ENCODE measurements around the gene SLITRK6. TPM values are rescaled to one million over a fixed set of nuclear protein-coding genes. Genes with fewer than 3 reads are reported as not detected.
A peak's percentile ranks its signal among the peaks of the same experiment; 100 is the strongest.

Gene SLITRK6, protein sequence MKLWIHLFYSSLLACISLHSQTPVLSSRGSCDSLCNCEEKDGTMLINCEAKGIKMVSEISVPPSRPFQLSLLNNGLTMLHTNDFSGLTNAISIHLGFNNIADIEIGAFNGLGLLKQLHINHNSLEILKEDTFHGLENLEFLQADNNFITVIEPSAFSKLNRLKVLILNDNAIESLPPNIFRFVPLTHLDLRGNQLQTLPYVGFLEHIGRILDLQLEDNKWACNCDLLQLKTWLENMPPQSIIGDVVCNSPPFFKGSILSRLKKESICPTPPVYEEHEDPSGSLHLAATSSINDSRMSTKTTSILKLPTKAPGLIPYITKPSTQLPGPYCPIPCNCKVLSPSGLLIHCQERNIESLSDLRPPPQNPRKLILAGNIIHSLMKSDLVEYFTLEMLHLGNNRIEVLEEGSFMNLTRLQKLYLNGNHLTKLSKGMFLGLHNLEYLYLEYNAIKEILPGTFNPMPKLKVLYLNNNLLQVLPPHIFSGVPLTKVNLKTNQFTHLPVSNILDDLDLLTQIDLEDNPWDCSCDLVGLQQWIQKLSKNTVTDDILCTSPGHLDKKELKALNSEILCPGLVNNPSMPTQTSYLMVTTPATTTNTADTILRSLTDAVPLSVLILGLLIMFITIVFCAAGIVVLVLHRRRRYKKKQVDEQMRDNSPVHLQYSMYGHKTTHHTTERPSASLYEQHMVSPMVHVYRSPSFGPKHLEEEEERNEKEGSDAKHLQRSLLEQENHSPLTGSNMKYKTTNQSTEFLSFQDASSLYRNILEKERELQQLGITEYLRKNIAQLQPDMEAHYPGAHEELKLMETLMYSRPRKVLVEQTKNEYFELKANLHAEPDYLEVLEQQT
- total RNA-seq: 10 to 100 TPM in 1 of 8 experiments, 1 to 10 TPM in 4, under 1 TPM in 3; 0.28 to 12.5 (median 2.5) TPM

DNA sequence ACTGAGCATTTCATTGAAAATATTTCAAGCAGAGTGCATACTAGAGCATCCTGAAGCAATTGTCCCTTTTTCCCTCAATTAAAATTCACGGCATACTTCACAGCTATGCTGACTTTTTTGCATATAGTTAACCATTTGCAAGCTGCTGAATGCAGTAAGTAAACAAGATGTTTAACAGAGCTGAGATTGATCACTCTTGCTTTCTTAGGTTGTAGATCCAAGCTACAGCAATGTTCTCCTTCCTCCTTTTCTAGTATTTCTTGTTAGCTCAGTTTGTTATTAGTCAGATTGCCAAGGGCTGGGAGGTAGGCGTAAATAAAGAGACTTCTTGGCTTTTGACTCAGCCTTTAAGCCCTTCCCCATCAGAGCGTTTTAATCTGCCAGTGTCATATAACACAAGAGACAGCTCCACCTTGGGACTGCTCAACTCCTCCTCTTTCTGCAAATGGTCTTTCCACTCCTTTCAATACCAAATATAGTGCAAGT, at the start of gene SLITRK6:
SLITRK6 (minus strand) TSS at position 323 of the 486 bp plus-strand sequence. CDS start 2,911 bp downstream, outside the sequence.
- in situ Hi-C loops (cut with MboI; ENCODE audit: low pct_unique_long_range_greater_than_20kb in 2 of 9, low sequenced_read_pairs in 9 of 9, unreplicated experiment in 9 of 9): no loop called here
- H3K4me3 ChIP-seq: peak within 1 kb of the TSS in 4 of 5 donors; percentile 22 to 27 (median 24)
- peak; percentile 91 to 100 (median 97) for ATAC-seq (replicated peaks in 6 of 8)
- 0 to 8% (median 0%) methylated on average over 1 to 3 of the region's 3 CpGs; no CpG with 5 or more reads in 1 of the 10 experiments for WGBS, 10 experiments
- peaks cover 0 to 9% of the 10 kb centered on the region in 2 donors for H3K4me1 ChIP-seq (replicated peaks in 1 of 2)
- no peak within 1 kb of the TSS for H3K27ac ChIP-seq

DNA sequence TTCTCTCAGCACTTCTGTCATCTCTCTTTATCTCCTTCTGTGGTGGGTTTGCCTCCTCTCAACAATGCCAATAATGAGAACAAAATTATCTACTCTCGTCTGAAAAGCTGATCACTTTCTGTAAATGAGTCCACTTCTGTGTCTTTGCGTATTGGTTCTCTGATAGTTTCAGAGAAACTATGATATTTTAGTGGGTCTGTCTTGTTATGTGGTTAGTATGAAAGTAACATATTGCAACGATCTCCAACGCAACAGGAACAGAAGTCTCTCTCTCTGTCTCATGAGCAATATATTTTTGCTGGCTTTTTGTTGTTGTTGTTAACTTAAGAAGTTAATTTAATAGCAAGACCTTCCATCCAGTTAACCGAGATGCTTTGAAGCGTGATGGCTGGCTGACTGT, 47.8 kb upstream of the SLITRK6 start:
- WGBS, 10 experiments: 8 to 97% (median 91%) methylated on average over 2 to 6 of the region's 6 CpGs
- ATAC-seq (replicated peaks in 6 of 8): no peak
- Histone ChIP-seq H3K4me1 (replicated peaks in 1 of 2) (no peaks in the 10 kb centered on the region), H3K4me3 (no peak overlapping the region), H3K27ac (no peak overlapping the region)
- in situ Hi-C loops (cut with MboI; ENCODE audit: low pct_unique_long_range_greater_than_20kb in 2 of 9, low sequenced_read_pairs in 9 of 9, unreplicated experiment in 9 of 9): no loop called here

DNA sequence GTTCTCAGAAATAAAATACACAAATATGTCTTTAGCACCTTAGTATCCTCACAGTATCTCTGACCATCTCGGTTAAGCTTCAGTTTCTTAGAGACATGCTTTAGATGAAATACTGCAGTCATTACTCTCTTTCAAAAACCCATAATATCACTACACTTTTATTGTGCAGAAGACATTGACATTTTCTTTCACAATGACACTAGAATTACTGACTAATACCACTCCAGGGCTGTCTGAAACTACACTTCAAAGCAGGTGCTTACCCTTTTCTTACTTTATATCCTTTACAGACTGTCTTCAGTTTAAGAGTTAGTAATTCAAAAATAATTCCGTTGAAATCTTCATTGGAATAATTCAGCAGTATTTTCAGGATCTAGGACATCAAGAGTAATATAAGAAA, 42.2 kb upstream of the SLITRK6 start:
- no peak for ATAC-seq (replicated peaks in 6 of 8)
- WGBS, 10 experiments: 0 to 100% (median 73%) methylated on average over 1 to 2 of the region's 2 CpGs
- in situ Hi-C loops (cut with MboI; ENCODE audit: low pct_unique_long_range_greater_than_20kb in 2 of 9, low sequenced_read_pairs in 9 of 9, unreplicated experiment in 9 of 9): no loop called here
- Histone ChIP-seq H3K4me3 (no peak overlapping the region), H3K27ac (no peak overlapping the region), H3K4me1 (replicated peaks in 1 of 2) (no peaks in the 10 kb centered on the region)

GRCh38 chr13:85833921-85834320, 34.7 kb upstream of the SLITRK6 start:
- H3K4me1 ChIP-seq (replicated peaks in 1 of 2): no peaks in the 10 kb centered on the region
- WGBS, 10 experiments: 0 to 100% (median 88%) methylated on average over 1 to 2 of the region's 2 CpGs; no CpG with 5 or more reads in 1 of the 10 experiments
- ATAC-seq (replicated peaks in 6 of 8): no peak
- H3K4me3 ChIP-seq: no peak overlapping the region
- in situ Hi-C loops (cut with MboI; ENCODE audit: low pct_unique_long_range_greater_than_20kb in 2 of 9, low sequenced_read_pairs in 9 of 9, unreplicated experiment in 9 of 9): no loop called here
- H3K27ac ChIP-seq: no peak overlapping the region

DNA sequence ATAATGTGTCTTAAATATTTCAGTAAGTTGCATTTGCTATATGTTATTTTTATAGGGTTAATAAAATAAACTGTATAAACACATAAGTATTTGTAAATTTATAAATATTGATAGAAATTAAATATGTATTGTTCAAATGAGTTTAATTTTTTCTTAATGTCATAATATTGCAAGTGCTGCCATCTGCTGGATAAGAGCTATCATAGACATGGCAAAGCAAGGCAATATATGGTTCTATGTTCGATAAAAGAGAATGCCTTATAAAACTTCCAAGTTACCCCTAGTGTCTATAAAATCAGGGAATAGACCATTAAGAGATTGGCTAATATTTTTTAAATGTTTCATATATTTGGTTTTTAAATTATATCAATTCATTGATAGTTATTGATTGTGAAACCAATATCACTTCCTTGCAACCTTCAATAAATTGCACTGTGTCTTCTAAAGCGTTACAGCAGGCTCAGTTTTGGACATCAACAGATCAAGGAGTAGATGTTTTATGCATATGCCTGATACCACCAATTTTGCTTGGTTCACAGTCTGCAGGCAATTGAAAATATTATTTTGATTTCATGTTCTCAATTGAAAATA, 29.0 kb upstream of the SLITRK6 start:
- H3K4me1 ChIP-seq (replicated peaks in 1 of 2): no peaks in the 10 kb centered on the region
- WGBS, 10 experiments: 9 to 100% (median 43%) methylated on average over 1 to 2 of the region's 2 CpGs; no CpG with 5 or more reads in 1 of the 10 experiments
- no peak overlapping the region for H3K27ac ChIP-seq
- H3K4me3 ChIP-seq: no peak overlapping the region
- in situ Hi-C loops (cut with MboI; ENCODE audit: low pct_unique_long_range_greater_than_20kb in 2 of 9, low sequenced_read_pairs in 9 of 9, unreplicated experiment in 9 of 9): no loop called here
- no peak for ATAC-seq (replicated peaks in 6 of 8)

DNA sequence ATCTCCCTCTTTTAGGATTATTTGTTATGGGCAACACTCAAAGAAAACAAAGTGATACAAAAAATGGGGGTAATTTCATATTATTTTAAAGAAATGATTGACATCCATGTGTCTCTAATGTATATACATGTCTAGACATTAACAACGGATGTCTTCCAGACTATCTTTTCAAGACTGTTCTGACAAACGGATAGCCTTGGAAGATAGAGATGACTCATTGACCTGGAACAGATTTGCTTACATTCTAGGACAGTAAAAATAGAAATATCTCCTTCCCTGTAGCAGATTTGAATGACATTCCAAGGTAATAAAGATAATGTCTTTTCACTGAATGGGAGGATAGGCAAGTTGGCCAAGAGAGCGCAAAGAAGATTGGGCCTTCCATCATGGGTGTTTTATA, 26.2 kb upstream of the SLITRK6 start:
- no peak for ATAC-seq (replicated peaks in 6 of 8)
- in situ Hi-C loops (cut with MboI; ENCODE audit: low pct_unique_long_range_greater_than_20kb in 2 of 9, low sequenced_read_pairs in 9 of 9, unreplicated experiment in 9 of 9): no loop called here
- no peak overlapping the region for H3K27ac ChIP-seq
- H3K4me3 ChIP-seq: no peak overlapping the region
- no peaks in the 10 kb centered on the region for H3K4me1 ChIP-seq (replicated peaks in 1 of 2)
- 25 to 100% (median 82%) methylated on average over 2 to 3 of the region's 3 CpGs; no CpG with 5 or more reads in 1 of the 10 experiments for WGBS, 10 experiments

GRCh38 chr13:85823832-85824231, 24.6 kb upstream of the SLITRK6 start:
- Histone ChIP-seq H3K27ac (no peak overlapping the region), H3K4me3 (no peak overlapping the region), H3K4me1 (replicated peaks in 1 of 2) (no peaks in the 10 kb centered on the region)
- in situ Hi-C loops (cut with MboI; ENCODE audit: low pct_unique_long_range_greater_than_20kb in 2 of 9, low sequenced_read_pairs in 9 of 9, unreplicated experiment in 9 of 9): loop anchor here in 6 of 9 experiments (25.0 kb wide), 1 partner anchor 912 kb away; no protein-coding TSS in a partner anchor
- 14 to 96% (median 64%) methylated on average over 2 to 7 of the region's 7 CpGs; no CpG with 5 or more reads in 1 of the 10 experiments for WGBS, 10 experiments
- ATAC-seq (replicated peaks in 6 of 8): peak in 4 of 8 experiments; percentile 14 to 65 (median 52)

GRCh38 chr13:85819513-85819912, 20.3 kb upstream of the SLITRK6 start:
- no peak overlapping the region for H3K27ac ChIP-seq

GRCh38 chr13:85816413-85816812, 17.2 kb upstream of the SLITRK6 start:
- in situ Hi-C loops (cut with MboI; ENCODE audit: low pct_unique_long_range_greater_than_20kb in 2 of 9, low sequenced_read_pairs in 9 of 9, unreplicated experiment in 9 of 9): loop anchor here in 7 of 9 experiments (10.0 to 25.0 kb wide), 2 partner anchors 904 to 922 kb away; no protein-coding TSS in a partner anchor

More at GRCh38 chr13:85819513-85819912, 20.3 kb upstream of the SLITRK6 start:
- in situ Hi-C loops (cut with MboI; ENCODE audit: low pct_unique_long_range_greater_than_20kb in 2 of 9, low sequenced_read_pairs in 9 of 9, unreplicated experiment in 9 of 9): loop anchor here in 7 of 9 experiments (10.0 to 25.0 kb wide), 2 partner anchors 907 to 925 kb away; no protein-coding TSS in a partner anchor
- no peak overlapping the region for H3K4me3 ChIP-seq
- no peaks in the 10 kb centered on the region for H3K4me1 ChIP-seq (replicated peaks in 1 of 2)
- WGBS, 10 experiments: 0 to 96% (median 54%) methylated on average over 1 to 2 of the region's 2 CpGs; no CpG with 5 or more reads in 2 of the 10 experiments
- peak in 1 of 8 experiments; percentile 71 for ATAC-seq (replicated peaks in 6 of 8)

GRCh38 chr13:85812282-85812681, 13.1 kb upstream of the SLITRK6 start:
- 0 to 100% (median 78%) methylated on average over 1 of the region's 1 CpG; no CpG with 5 or more reads in 5 of the 10 experiments for WGBS, 10 experiments
- in situ Hi-C loops (cut with MboI; ENCODE audit: low pct_unique_long_range_greater_than_20kb in 2 of 9, low sequenced_read_pairs in 9 of 9, unreplicated experiment in 9 of 9): loop anchor here in 7 of 9 experiments (10.0 to 25.0 kb wide), 2 partner anchors 900 to 917 kb away; no protein-coding TSS in a partner anchor
- H3K27ac ChIP-seq: no peak overlapping the region
- H3K4me1 ChIP-seq (replicated peaks in 1 of 2): no peaks in the 10 kb centered on the region
- no peak overlapping the region for H3K4me3 ChIP-seq
- ATAC-seq (replicated peaks in 6 of 8): no peak

More at GRCh38 chr13:85816413-85816812, 17.2 kb upstream of the SLITRK6 start:
- no peak for ATAC-seq (replicated peaks in 6 of 8)
- H3K4me3 ChIP-seq: no peak overlapping the region
- no peak overlapping the region for H3K27ac ChIP-seq
- no peaks in the 10 kb centered on the region for H3K4me1 ChIP-seq (replicated peaks in 1 of 2)

DNA sequence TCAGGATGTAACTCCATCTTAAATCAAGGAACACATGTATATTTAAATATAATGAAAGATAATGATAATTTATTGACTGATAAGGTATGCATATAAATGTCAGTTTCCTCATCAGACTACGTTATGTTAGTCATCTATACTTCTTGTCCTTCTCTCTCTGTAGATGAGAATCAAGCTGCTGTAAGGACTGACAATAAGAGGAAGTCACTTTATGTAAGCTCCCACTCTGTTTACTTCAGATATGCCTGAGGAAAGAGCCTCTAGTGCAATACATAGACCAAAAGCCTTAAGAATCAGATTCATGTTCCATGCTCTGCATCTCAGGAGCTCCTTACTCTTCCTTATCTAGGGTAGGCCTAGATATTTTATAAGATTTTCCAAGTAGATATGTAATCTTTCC, 9.6 kb upstream of the SLITRK6 start:
- in situ Hi-C loops (cut with MboI; ENCODE audit: low pct_unique_long_range_greater_than_20kb in 2 of 9, low sequenced_read_pairs in 9 of 9, unreplicated experiment in 9 of 9): loop anchor here in 8 of 9 experiments (10.0 to 25.0 kb wide), 2 partner anchors 894 to 897 kb away; no protein-coding TSS in a partner anchor
- H3K27ac ChIP-seq: no peak overlapping the region
- H3K4me1 ChIP-seq (replicated peaks in 1 of 2): no peaks in the 10 kb centered on the region
- WGBS, 10 experiments: 0 to 100% (median 92%) methylated on average over 1 of the region's 1 CpG; no CpG with 5 or more reads in 2 of the 10 experiments
- ATAC-seq (replicated peaks in 6 of 8): no peak
- H3K4me3 ChIP-seq: no peak overlapping the region

- Histone ChIP-seq H3K4me1 (replicated peaks in 1 of 2) (no peaks in the 10 kb centered on the region), H3K27ac (no peak overlapping the region), H3K4me3 (no peak overlapping the region)
- 0 to 50% (median 14%) methylated on average over 1 to 3 of the region's 3 CpGs; no CpG with 5 or more reads in 2 of the 10 experiments for WGBS, 10 experiments
- in situ Hi-C loops (cut with MboI; ENCODE audit: low pct_unique_long_range_greater_than_20kb in 2 of 9, low sequenced_read_pairs in 9 of 9, unreplicated experiment in 9 of 9): loop anchor here in 8 of 9 experiments (10.0 to 25.0 kb wide), 2 partner anchors 892 to 894 kb away; no protein-coding TSS in a partner anchor
- peak in 7 of 8 experiments; percentile 49 to 81 (median 64) for ATAC-seq (replicated peaks in 6 of 8)
Measured at GRCh38 chr13:85806553-85807175, 7.4 kb upstream of the SLITRK6 start.
